Gastroesophageal sphincter (tissue), 3 donors: ENCODE measurements around the gene LRRC4.

Source experiments
- CTCF ChIP-seq, 4 experiments: fragments of 200-600 bp in 2 of 4; fragments of 450-650 bp in 2 of 4; sonication (generic) in 1 of 4; IDR thresholded peaks; one replicate each; pipeline ENCODE4 v1.5.1; 2017 to 2019; ENCODE audit warnings: antibody characterized with exemption in 4 of 4, mild to moderate bottlenecking in 2 of 4, moderate library complexity in 2 of 4
- EP300 ChIP-seq: sonication (generic); formaldehyde crosslinking; IDR thresholded peaks from one replicate; pipeline ENCODE4 v1.6.1; 2017; ENCODE audit warnings: antibody characterized with exemption, mild to moderate bottlenecking
- POLR2A ChIP-seq, 2 donors: fragments of 450-650 bp; IDR thresholded peaks; one replicate each; pipeline ENCODE4 v1.6.1; 2017; ENCODE audit warnings: antibody characterized with exemption in 2 of 2, mild to moderate bottlenecking in 2 of 2, moderate library complexity in 1 of 2

- no peak for TF ChIP-seq CTCF (IDR thresholded peaks at IDR 0.05)
- no peak for TF ChIP-seq EP300
- no peak for TF ChIP-seq POLR2A (IDR thresholded peaks at IDR 0.05)
Observed at GRCh38 chr7:127997226-127997922, 33.9 kb downstream of the LRRC4 start.
